GM18526 (cell line): ENCODE data around the gene COL15A1.

Experiments
- POLR2A ChIP-seq: IDR thresholded peaks from 3 replicates; pipeline ENCODE4 v1.6.1; 2011; ENCODE audit not compliant: insufficient read length; ENCODE audit errors: extremely low read depth

COL15A1 gene

GRCh38 chr9:99021512-99021911 is 77.8 kb downstream of the COL15A1 start:
- TF ChIP-seq POLR2A, result no peak

GRCh38 chr9:99023231-99023630 is 79.5 kb downstream of the COL15A1 start:
- TF ChIP-seq POLR2A, result no peak

- TF ChIP-seq POLR2A, result no peak
Measured at GRCh38 chr9:99023831-99024230, 80.1 kb downstream of the COL15A1 start.

- no peak for TF ChIP-seq POLR2A
Measured at GRCh38 chr9:99024959-99025358, 81.3 kb downstream of the COL15A1 start.

GRCh38 chr9:99025616-99026270 is 82.0 kb downstream of the COL15A1 start:
- no peak for TF ChIP-seq POLR2A

- TF ChIP-seq POLR2A, result no peak
Measured at GRCh38 chr9:99026271-99026955, 82.7 kb downstream of the COL15A1 start.

GRCh38 chr9:99026956-99027298 is 83.2 kb downstream of the COL15A1 start:
- TF ChIP-seq POLR2A, result no peak

- TF ChIP-seq POLR2A, result no peak
Measured at GRCh38 chr9:99027443-99027842, 83.7 kb downstream of the COL15A1 start.

GRCh38 chr9:99029083-99029645 is 85.5 kb downstream of the COL15A1 start:
- no peak for TF ChIP-seq POLR2A

- TF ChIP-seq POLR2A, result no peak
Measured at GRCh38 chr9:99030092-99030511, 86.4 kb downstream of the COL15A1 start.

- no peak for TF ChIP-seq POLR2A
Measured at GRCh38 chr9:99030610-99031109, 87.0 kb downstream of the COL15A1 start.

- no peak for TF ChIP-seq POLR2A
Measured at GRCh38 chr9:99031319-99031718, 87.6 kb downstream of the COL15A1 start.

- no peak for TF ChIP-seq POLR2A
Measured at GRCh38 chr9:99031994-99032393, 88.3 kb downstream of the COL15A1 start.

GRCh38 chr9:99034149-99034548 is 90.4 kb downstream of the COL15A1 start:
- TF ChIP-seq POLR2A, result no peak

- TF ChIP-seq POLR2A, result no peak
Measured at GRCh38 chr9:99035313-99035712, 91.6 kb downstream of the COL15A1 start.

- no peak for TF ChIP-seq POLR2A
Measured at GRCh38 chr9:99037769-99038483, 94.2 kb downstream of the COL15A1 start.

GRCh38 chr9:99038484-99038820 is 94.7 kb downstream of the COL15A1 start:
- no peak for TF ChIP-seq POLR2A
